Left ventricle myocardium inferior (tissue), 1 donor: ENCODE measurements around the gene MPZL3. TPM values are rescaled to one million over a fixed set of nuclear protein-coding genes. Genes with fewer than 3 reads are reported as not detected.

ENCODE experiments used
- DNase-seq: peaks from one replicate; pipeline ENCODE4 v3.0.0-alpha.2; 2020
- H3K27ac ChIP-seq: fragments of 200-600 bp; replicated peaks from 2 replicates; pipeline ENCODE4 v1.8.0; 2021
- H3K27me3 ChIP-seq: fragments of 200-600 bp; 2 replicates; pipeline ENCODE4 v1.8.0; 2021; ENCODE audit warnings: low read depth
- H3K36me3 ChIP-seq: fragments of 200-600 bp; 2 replicates; pipeline ENCODE4 v1.8.0; 2021
- H3K4me1 ChIP-seq: fragments of 200-600 bp; 2 replicates; pipeline ENCODE4 v1.8.0; 2021
- H3K4me3 ChIP-seq: fragments of 200-600 bp; 2 replicates; pipeline ENCODE4 v1.8.0; 2021; ENCODE audit warnings: mild to moderate bottlenecking, moderate library complexity
- H3K9me3 ChIP-seq: fragments of 200-600 bp; replicated peaks from 2 replicates; pipeline ENCODE4 v1.8.0; 2021
- intact Hi-C: fragments of 100-400 bp; cut with micrococcal nuclease; formaldehyde crosslinking; loops from one replicate; pipeline ENCODE4 v1.11.0; 2022
- total RNA-seq: library from RNA; stranded (reverse); fragmentation: NEBNext Ultra II Directional; extraction: Animal tissue kit (Norgen Biotek cat#: 25700); gene quantifications from one replicate; pipeline ENCODE4 v1.2.1, GENCODE V29; 2021
- TF ChIP-seq, protein P1 (sequence below): fragments of 200-600 bp; IDR thresholded peaks from 2 replicates; pipeline ENCODE4 v1.8.0; 2021; ENCODE audit warnings: antibody characterized with exemption, mild to moderate bottlenecking, borderline replicate concordance
- donor health status: DM: no; HTN: yes; CAD: no; lungs with severe emphysema.

The MPZL3 gene
- total RNA-seq, 1 donor from 2014 or later, result 2.7 TPM

DNA sequence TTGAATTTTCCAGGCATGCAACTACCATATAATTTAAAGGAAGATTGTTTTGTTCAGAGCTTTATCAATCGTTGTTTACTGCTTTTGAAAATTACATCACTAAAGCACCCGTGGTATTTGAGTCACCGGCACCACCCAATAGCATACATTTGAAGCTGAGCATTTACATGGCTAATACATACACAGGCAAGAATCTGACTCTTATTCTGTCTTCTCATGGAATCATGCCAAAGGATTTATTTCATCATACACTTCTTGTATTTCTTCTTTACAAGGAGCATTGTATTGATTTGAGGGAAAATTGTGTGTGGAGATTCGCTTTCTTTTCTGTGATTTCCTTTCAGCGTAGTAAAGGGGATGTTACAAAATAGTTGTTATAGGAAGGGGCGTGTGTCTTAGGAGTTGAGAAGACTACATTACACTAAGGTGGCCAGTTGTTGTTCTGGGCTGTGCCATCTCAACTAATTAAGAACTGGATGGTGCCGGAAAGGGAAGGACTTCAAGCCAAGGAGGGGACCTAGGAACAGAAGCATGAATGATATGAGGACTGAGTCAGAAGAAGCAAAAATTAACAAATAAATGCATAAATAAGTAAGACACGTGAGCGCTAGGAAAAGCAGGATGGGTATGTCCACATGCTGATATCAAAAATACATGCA, 39.4 kb upstream of the MPZL3 start:
- Histone ChIP-seq H3K27me3 (peaks cover 9% of the 10 kb centered on the region), H3K9me3 (no peaks in the 10 kb centered on the region), H3K36me3 (no peaks in the 10 kb centered on the region), H3K4me3 (no peak overlapping the region), H3K4me1 (no peaks in the 10 kb centered on the region), H3K27ac (no peak overlapping the region)
- DNase-seq, result no peak
- intact Hi-C loops, result no loop called here
- TF ChIP-seq, protein P1, sequence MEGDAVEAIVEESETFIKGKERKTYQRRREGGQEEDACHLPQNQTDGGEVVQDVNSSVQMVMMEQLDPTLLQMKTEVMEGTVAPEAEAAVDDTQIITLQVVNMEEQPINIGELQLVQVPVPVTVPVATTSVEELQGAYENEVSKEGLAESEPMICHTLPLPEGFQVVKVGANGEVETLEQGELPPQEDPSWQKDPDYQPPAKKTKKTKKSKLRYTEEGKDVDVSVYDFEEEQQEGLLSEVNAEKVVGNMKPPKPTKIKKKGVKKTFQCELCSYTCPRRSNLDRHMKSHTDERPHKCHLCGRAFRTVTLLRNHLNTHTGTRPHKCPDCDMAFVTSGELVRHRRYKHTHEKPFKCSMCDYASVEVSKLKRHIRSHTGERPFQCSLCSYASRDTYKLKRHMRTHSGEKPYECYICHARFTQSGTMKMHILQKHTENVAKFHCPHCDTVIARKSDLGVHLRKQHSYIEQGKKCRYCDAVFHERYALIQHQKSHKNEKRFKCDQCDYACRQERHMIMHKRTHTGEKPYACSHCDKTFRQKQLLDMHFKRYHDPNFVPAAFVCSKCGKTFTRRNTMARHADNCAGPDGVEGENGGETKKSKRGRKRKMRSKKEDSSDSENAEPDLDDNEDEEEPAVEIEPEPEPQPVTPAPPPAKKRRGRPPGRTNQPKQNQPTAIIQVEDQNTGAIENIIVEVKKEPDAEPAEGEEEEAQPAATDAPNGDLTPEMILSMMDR, result no peak

DNA sequence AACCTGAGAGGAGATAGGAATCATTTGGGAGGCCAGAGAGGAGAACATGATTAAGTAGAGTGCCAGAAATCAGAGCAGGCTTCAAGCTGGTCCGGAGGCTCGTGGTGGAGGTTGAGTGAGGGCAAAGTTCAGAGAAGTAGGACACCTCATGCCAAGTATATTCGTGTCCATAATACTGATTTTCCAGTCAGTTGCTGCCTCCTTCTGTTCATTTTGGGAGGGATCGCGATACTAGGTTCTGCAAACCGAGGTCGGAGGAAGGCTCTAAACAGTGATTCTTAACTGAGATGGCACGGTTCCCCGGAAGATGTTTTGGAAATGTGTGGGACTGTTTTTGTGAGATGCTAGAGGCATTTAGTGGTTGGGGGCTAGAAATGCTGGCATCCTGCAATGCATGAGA, 38.8 kb upstream of the MPZL3 start:
- intact Hi-C loops, result no loop called here
- DNase-seq, result no peak
- no peaks in the 10 kb centered on the region for H3K9me3 ChIP-seq
- TF ChIP-seq, protein P1, result peak; percentile 65
- no peaks in the 10 kb centered on the region for H3K36me3 ChIP-seq
- peaks cover 9% of the 10 kb centered on the region for H3K27me3 ChIP-seq
- no peaks in the 10 kb centered on the region for H3K4me1 ChIP-seq
- H3K4me3 ChIP-seq, result no peak overlapping the region
- H3K27ac ChIP-seq, result no peak overlapping the region

DNA sequence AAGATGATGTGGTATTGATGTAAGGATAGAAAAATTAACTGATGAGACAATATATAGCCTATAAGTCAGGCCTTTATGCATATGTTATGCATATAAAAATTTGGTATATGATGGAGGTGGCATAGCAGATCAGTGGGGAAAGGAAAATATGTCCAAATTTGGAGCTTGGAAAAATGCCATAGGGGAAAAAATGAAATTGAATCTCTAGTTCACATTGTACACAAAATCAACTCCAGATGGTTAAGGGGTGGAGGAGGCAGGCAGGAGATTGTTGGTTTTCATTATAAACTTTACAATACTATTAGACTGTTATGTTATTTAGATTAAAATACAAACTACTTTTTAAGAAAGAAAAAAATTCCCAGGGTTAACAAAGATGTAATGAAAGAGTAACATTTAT, 37.2 kb upstream of the MPZL3 start:
- TF ChIP-seq, protein P1, result no peak

GRCh38 chr11:118287006-118287405, 34.8 kb upstream of the MPZL3 start:
- intact Hi-C loops, result loop anchor here (5.0 kb wide), 1 partner anchor 90 kb away; no protein-coding TSS in a partner anchor
- DNase-seq, result no peak

More for the DNA sequence above, 37.2 kb upstream of the MPZL3 start:
- Histone ChIP-seq H3K9me3 (no peaks in the 10 kb centered on the region), H3K27me3 (peaks cover 9% of the 10 kb centered on the region), H3K36me3 (no peaks in the 10 kb centered on the region), H3K4me1 (no peaks in the 10 kb centered on the region), H3K4me3 (no peak overlapping the region), H3K27ac (no peak overlapping the region)
- DNase-seq, result no peak
- intact Hi-C loops, result loop anchor here (5.0 kb wide), 1 partner anchor 92 kb away; no protein-coding TSS in a partner anchor

GRCh38 chr11:118286545-118286944, 34.4 kb upstream of the MPZL3 start:
- H3K4me1 ChIP-seq, result no peaks in the 10 kb centered on the region
- TF ChIP-seq, protein P1, result no peak
- intact Hi-C loops, result loop anchor here (5.0 kb wide), 1 partner anchor 89 kb away; no protein-coding TSS in a partner anchor
- no peak overlapping the region for H3K27ac ChIP-seq
- no peaks in the 10 kb centered on the region for H3K36me3 ChIP-seq
- no peak overlapping the region for H3K4me3 ChIP-seq
- H3K9me3 ChIP-seq, result no peaks in the 10 kb centered on the region
- no peaks in the 10 kb centered on the region for H3K27me3 ChIP-seq
- DNase-seq, result no peak

More at GRCh38 chr11:118287006-118287405, 34.8 kb upstream of the MPZL3 start:
- Histone ChIP-seq H3K36me3 (no peaks in the 10 kb centered on the region), H3K27me3 (peaks cover 4% of the 10 kb centered on the region), H3K9me3 (no peaks in the 10 kb centered on the region), H3K4me1 (no peaks in the 10 kb centered on the region), H3K4me3 (no peak overlapping the region), H3K27ac (no peak overlapping the region)
- TF ChIP-seq, protein P1, result no peak
